Mesendoderm (in vitro differentiated cells): ENCODE measurements around the gene RBM24.

ENCODE experiments used
- DNase-seq: peaks from one replicate; pipeline ENCODE4 v3.0.0; 2013
- H2AK5ac ChIP-seq: 2 replicates; pipeline ENCODE4 v1.6.1; 2013; ENCODE audit warnings: low read length, inconsistent platforms
- H2BK120ac ChIP-seq: 2 replicates; pipeline ENCODE4 v1.6.1; 2013; ENCODE audit warnings: low read depth, mild to moderate bottlenecking, low read length, moderate library complexity, mixed read lengths
- H2BK15ac ChIP-seq: replicated peaks from 2 replicates; pipeline ENCODE4 v1.6.1; 2013; ENCODE audit warnings: low read depth, mild to moderate bottlenecking, moderate library complexity
- H2BK5ac ChIP-seq: 2 replicates; pipeline ENCODE4 v1.6.1; 2013; ENCODE audit warnings: low read length, inconsistent platforms
- H3K18ac ChIP-seq: 2 replicates; pipeline ENCODE4 v1.6.1; 2013; ENCODE audit warnings: mild to moderate bottlenecking, low read length, mixed read lengths
- H3K23ac ChIP-seq: one replicate; pipeline ENCODE4 v1.6.1; 2013; ENCODE audit warnings: low read length
- H3K27ac ChIP-seq: 2 replicates; pipeline ENCODE4 v1.5.1; 2013; ENCODE audit warnings: low read depth, mild to moderate bottlenecking, inconsistent platforms, low read length, moderate library complexity
- H3K27me3 ChIP-seq: 2 replicates; pipeline ENCODE4 v1.6.1; 2013; ENCODE audit warnings: low read length, control low read depth, mild to moderate bottlenecking, inconsistent platforms; ENCODE audit not compliant: insufficient read depth, poor library complexity
- H3K36me3 ChIP-seq: 2 replicates; pipeline ENCODE4 v1.6.1; 2013; ENCODE audit warnings: low read length, inconsistent platforms; ENCODE audit not compliant: control insufficient read depth, insufficient read depth
- H3K4ac ChIP-seq: one replicate; pipeline ENCODE4 v1.6.1; 2013; ENCODE audit warnings: low read depth, mild to moderate bottlenecking, low read length, moderate library complexity
- H3K4me1 ChIP-seq: 2 replicates; pipeline ENCODE4 v1.6.1; 2013; ENCODE audit warnings: low read depth, low read length, inconsistent platforms; ENCODE audit not compliant: control insufficient read depth
- H3K4me2 ChIP-seq: 2 replicates; pipeline ENCODE4 v1.6.1; 2013; ENCODE audit warnings: low read length
- H3K4me3 ChIP-seq: 2 replicates; pipeline ENCODE4 v1.5.1; 2013; ENCODE audit warnings: mild to moderate bottlenecking, low read length
- H3K56ac ChIP-seq: one replicate; pipeline ENCODE4 v1.6.1; 2013; ENCODE audit warnings: low read length
- H3K79me1 ChIP-seq: 2 replicates; pipeline ENCODE4 v1.6.1; 2013; ENCODE audit warnings: low read length, inconsistent platforms
- H3K79me2 ChIP-seq: 2 replicates; pipeline ENCODE4 v1.6.1; 2013; ENCODE audit warnings: mild to moderate bottlenecking, low read length; ENCODE audit not compliant: control insufficient read depth, insufficient read depth
- H3K9ac ChIP-seq: 2 replicates; pipeline ENCODE4 v1.6.1; 2013; ENCODE audit warnings: low read length, inconsistent platforms
- H4K5ac ChIP-seq: one replicate; pipeline ENCODE4 v1.6.1; 2013; ENCODE audit warnings: low read length
- H4K8ac ChIP-seq: one replicate; pipeline ENCODE4 v1.6.1; 2013; ENCODE audit warnings: low read depth, mild to moderate bottlenecking, control low read depth, low read length, moderate library complexity
- WGBS: extraction: QIAGEN DNeasy Blood & Tissue Kit; methylation state at CpG from one replicate; pipeline ENCODE4 v1.1.7; 2013; ENCODE audit warnings: low lambda C conversion rate, missing lambda C conversion rate; ENCODE audit not compliant: insufficient coverage; ENCODE audit errors: extremely low coverage; 5-methylcytosine and 5-hydroxymethylcytosine counted together

The RBM24 gene

DNA sequence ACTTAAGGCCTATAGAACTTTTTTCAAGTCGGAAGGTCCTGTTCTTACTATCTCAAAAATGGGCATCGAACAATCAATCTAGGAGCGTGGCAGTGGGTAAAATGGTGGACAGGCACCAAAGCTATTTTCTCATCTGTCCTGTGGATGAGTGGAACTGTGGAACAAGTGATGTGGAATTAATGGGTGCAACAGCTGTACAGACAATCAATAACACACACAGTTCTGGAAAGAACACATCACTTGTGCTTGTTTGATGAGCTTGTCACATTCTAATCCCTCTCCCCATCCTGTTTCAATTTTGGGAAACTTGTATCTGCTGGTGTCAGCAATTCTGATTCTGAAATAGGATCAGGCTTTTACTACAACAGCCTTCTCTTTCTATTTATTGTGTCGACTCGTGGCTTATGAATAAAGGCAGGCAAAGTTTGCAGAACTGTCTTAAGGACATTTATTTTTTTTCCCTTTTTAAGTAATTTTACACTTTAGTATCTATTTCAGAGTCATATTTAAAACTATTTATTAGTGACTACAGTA, 11.5 kb downstream of the RBM24 start:
- Histone ChIP-seq H3K18ac (no peak overlapping the region), H2BK15ac (no peak overlapping the region), H2BK120ac (no peak overlapping the region), H4K5ac (no peak overlapping the region), H3K79me2 (no peaks in the 10 kb centered on the region), H3K4me2 (no peak overlapping the region), H2AK5ac (no peak overlapping the region), H3K4me1 (no peaks in the 10 kb centered on the region), H3K79me1 (no peaks in the 10 kb centered on the region), H3K36me3 (no peaks in the 10 kb centered on the region), H3K4me3 (no peak overlapping the region), H3K4ac (no peak overlapping the region), H3K27ac (no peak overlapping the region), H3K23ac (no peak overlapping the region), H3K27me3 (no peaks in the 10 kb centered on the region), H3K9ac (no peak overlapping the region), H3K56ac (no peak overlapping the region), H4K8ac (no peak overlapping the region), H2BK5ac (no peak overlapping the region)
- no CpG with 5 or more reads among the region's 5 CpGs for WGBS
- no peak for DNase-seq

DNA sequence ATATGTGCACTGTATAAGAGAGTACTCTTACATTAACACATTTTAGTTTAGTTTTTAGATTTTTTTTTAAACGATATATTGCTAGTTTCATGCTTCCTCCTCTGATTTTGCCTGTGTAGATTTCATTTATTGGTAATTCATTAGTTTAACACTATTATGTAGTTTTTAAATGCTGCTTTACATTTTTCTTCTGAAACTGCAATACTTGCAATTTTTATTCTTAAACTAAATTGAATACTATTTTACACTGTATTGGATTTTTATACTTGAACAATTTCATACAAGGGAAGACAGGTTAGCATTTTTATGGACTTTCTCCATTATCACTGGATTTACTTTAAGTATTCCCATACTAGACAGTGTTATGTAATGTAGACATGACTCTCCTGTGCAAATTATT, 12.2 kb downstream of the RBM24 start:
- H3K9ac ChIP-seq: no peak overlapping the region
- H3K56ac ChIP-seq: no peak overlapping the region
- H3K36me3 ChIP-seq: no peaks in the 10 kb centered on the region
- H2AK5ac ChIP-seq: no peak overlapping the region
- no peak overlapping the region for H3K4ac ChIP-seq
- H2BK15ac ChIP-seq: no peak overlapping the region
- no peaks in the 10 kb centered on the region for H3K4me1 ChIP-seq
- H3K79me2 ChIP-seq: no peaks in the 10 kb centered on the region
- H4K8ac ChIP-seq: no peak overlapping the region
- no peaks in the 10 kb centered on the region for H3K79me1 ChIP-seq
- H3K27me3 ChIP-seq: no peaks in the 10 kb centered on the region
- no peak overlapping the region for H3K4me3 ChIP-seq
- no peak overlapping the region for H4K5ac ChIP-seq
- no peak overlapping the region for H3K18ac ChIP-seq
- H2BK5ac ChIP-seq: no peak overlapping the region
- no peak for DNase-seq
- H3K4me2 ChIP-seq: no peak overlapping the region
- H2BK120ac ChIP-seq: no peak overlapping the region
- no peak overlapping the region for H3K23ac ChIP-seq
- no CpG with 5 or more reads among the region's 1 CpG for WGBS
- no peak overlapping the region for H3K27ac ChIP-seq

- DNase-seq: no peak
- H3K4me2 ChIP-seq: no peak overlapping the region
- H3K79me1 ChIP-seq: no peaks in the 10 kb centered on the region
- H2BK15ac ChIP-seq: no peak overlapping the region
- H2BK120ac ChIP-seq: no peak overlapping the region
- H3K56ac ChIP-seq: no peak overlapping the region
- H4K8ac ChIP-seq: no peak overlapping the region
- H3K36me3 ChIP-seq: no peaks in the 10 kb centered on the region
- no peak overlapping the region for H2BK5ac ChIP-seq
- H3K4me1 ChIP-seq: no peaks in the 10 kb centered on the region
- no peak overlapping the region for H2AK5ac ChIP-seq
- H3K9ac ChIP-seq: no peak overlapping the region
- H3K4ac ChIP-seq: no peak overlapping the region
- no peak overlapping the region for H3K4me3 ChIP-seq
- H3K27ac ChIP-seq: no peak overlapping the region
- no CpG with 5 or more reads among the region's 3 CpGs for WGBS
- no peak overlapping the region for H4K5ac ChIP-seq
- no peak overlapping the region for H3K23ac ChIP-seq
- H3K79me2 ChIP-seq: no peaks in the 10 kb centered on the region
- no peak overlapping the region for H3K18ac ChIP-seq
- H3K27me3 ChIP-seq: no peaks in the 10 kb centered on the region
Measured at GRCh38 chr6:17297271-17298080, 16.3 kb downstream of the RBM24 start.

DNA sequence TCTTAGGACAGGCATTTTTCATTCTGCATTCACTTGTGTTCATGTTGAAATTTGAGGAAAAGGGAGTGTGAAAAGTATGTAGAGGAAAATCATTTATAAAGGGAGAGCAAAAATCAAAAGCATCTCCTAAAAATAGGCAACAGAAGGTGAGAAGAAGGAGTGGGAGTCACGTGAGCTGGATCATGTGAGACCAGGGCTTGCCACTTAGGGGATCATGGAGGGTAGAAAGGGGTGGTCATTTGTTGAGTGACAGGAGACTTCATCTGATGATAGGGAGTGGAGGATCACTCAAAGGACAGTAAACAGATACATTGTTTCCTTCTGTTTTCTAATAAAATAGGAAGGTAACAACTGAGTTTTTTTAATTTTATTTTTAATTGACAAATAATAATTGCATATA, 17.1 kb downstream of the RBM24 start:
- Histone ChIP-seq H3K36me3 (no peaks in the 10 kb centered on the region), H3K79me2 (no peaks in the 10 kb centered on the region), H2AK5ac (no peak overlapping the region), H3K27me3 (no peaks in the 10 kb centered on the region), H3K9ac (no peak overlapping the region), H4K8ac (no peak overlapping the region), H3K18ac (no peak overlapping the region), H3K4ac (no peak overlapping the region), H2BK5ac (no peak overlapping the region), H3K4me3 (no peak overlapping the region), H2BK15ac (no peak overlapping the region), H3K4me2 (no peak overlapping the region), H3K79me1 (no peaks in the 10 kb centered on the region), H2BK120ac (no peak overlapping the region), H3K27ac (no peak overlapping the region), H3K23ac (no peak overlapping the region), H3K4me1 (no peaks in the 10 kb centered on the region), H3K56ac (no peak overlapping the region), H4K5ac (no peak overlapping the region)
- no CpG with 5 or more reads among the region's 1 CpG for WGBS
- DNase-seq: no peak

DNA sequence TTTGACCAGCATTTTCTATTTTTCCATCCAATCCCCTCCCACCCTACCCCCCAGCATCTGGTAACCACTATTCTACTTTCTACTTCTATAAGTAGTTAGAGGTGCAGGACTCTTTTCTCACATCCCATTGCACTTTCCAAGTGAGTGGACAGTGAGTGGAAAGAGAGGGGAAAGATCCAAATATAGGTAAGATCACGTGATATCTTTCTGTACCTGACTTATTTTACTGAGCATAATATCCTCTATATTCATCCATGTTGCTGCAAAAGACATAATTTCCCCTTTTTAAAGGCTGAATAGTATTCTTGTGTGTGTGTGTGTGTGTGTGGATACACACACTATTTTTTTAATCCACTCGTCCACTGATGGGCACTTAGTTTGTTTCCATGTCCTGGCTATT, 18.1 kb downstream of the RBM24 start:
- Histone ChIP-seq H4K8ac (no peak overlapping the region), H3K4me2 (no peak overlapping the region), H3K27ac (no peak overlapping the region), H3K18ac (no peak overlapping the region), H3K27me3 (no peaks in the 10 kb centered on the region), H4K5ac (no peak overlapping the region), H3K79me1 (no peaks in the 10 kb centered on the region), H2BK5ac (no peak overlapping the region), H3K56ac (no peak overlapping the region), H3K4ac (no peak overlapping the region), H3K9ac (no peak overlapping the region), H3K23ac (no peak overlapping the region), H2AK5ac (no peak overlapping the region), H3K36me3 (no peaks in the 10 kb centered on the region), H3K4me1 (no peaks in the 10 kb centered on the region), H3K79me2 (no peaks in the 10 kb centered on the region), H2BK120ac (no peak overlapping the region), H3K4me3 (no peak overlapping the region), H2BK15ac (no peak overlapping the region)
- WGBS: no CpG with 5 or more reads among the region's 2 CpGs
- DNase-seq: no peak

DNA sequence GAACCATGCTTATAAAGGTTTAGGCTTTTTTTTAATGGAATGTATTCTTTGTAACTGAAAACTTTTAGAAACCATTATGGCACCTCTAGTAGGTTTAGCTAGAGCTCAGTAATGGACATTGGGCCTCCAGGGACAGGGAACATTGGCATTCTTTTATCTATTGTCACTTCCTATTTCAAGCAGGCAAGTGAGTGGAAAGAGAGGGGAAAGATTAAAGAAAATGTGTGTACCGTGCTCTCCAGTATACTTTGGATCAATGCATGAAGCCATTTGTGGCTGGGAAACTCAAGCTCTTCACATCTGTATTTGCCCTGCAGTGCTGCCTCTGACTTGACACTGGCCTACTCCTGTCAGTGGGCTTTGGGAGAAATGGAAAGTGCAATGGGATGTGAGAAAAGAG, 18.6 kb downstream of the RBM24 start:
- WGBS: no CpG with 5 or more reads among the region's 1 CpG
- no peak overlapping the region for H3K4me3 ChIP-seq
- no peak overlapping the region for H4K8ac ChIP-seq
- H3K18ac ChIP-seq: no peak overlapping the region
- no peak overlapping the region for H3K56ac ChIP-seq
- H2BK5ac ChIP-seq: no peak overlapping the region
- H3K4ac ChIP-seq: no peak overlapping the region
- no peak overlapping the region for H3K9ac ChIP-seq
- H2BK120ac ChIP-seq: no peak overlapping the region
- H3K36me3 ChIP-seq: no peaks in the 10 kb centered on the region
- no peak overlapping the region for H2BK15ac ChIP-seq
- H3K4me2 ChIP-seq: no peak overlapping the region
- no peaks in the 10 kb centered on the region for H3K27me3 ChIP-seq
- H3K79me2 ChIP-seq: no peaks in the 10 kb centered on the region
- no peak overlapping the region for H4K5ac ChIP-seq
- H3K4me1 ChIP-seq: no peaks in the 10 kb centered on the region
- DNase-seq: no peak
- H2AK5ac ChIP-seq: no peak overlapping the region
- H3K27ac ChIP-seq: no peak overlapping the region
- no peak overlapping the region for H3K23ac ChIP-seq
- H3K79me1 ChIP-seq: no peaks in the 10 kb centered on the region
